Osteoblast (primary cell): ENCODE measurements around the gene PLEKHG7. TPM values are rescaled to one million over a fixed set of nuclear protein-coding genes. Genes with fewer than 3 reads are reported as not detected.

ENCODE experiments used
- DNase-seq: peaks from one replicate; pipeline ENCODE4 v3.0.0; 2011; ENCODE audit warnings: low spot score, mixed read lengths; ENCODE audit not compliant: insufficient read length; ENCODE audit errors: missing footprints
- H2AFZ ChIP-seq: 2 replicates; pipeline ENCODE4 v1.6.0; 2011; ENCODE audit warnings: mild to moderate bottlenecking, low read length
- H3K27ac ChIP-seq: 2 replicates; pipeline ENCODE4 v1.5.1; 2011; ENCODE audit warnings: mild to moderate bottlenecking, low read depth, low read length, moderate library complexity
- H3K27me3 ChIP-seq: 2 replicates; pipeline ENCODE4 v1.6.0; 2012; ENCODE audit warnings: mild to moderate bottlenecking, control low read depth, inconsistent platforms, low read length, moderate library complexity; ENCODE audit not compliant: insufficient read depth
- H3K36me3 ChIP-seq: 2 replicates; pipeline ENCODE4 v1.5.1; 2011; ENCODE audit warnings: mild to moderate bottlenecking, low read length, control low read depth, moderate library complexity; ENCODE audit not compliant: insufficient read depth
- H3K4me1 ChIP-seq: 2 replicates; pipeline ENCODE4 v1.5.1; 2011; ENCODE audit warnings: mild to moderate bottlenecking, low read length, control low read depth, moderate library complexity; ENCODE audit not compliant: insufficient read depth
- H3K4me2 ChIP-seq: 2 replicates; pipeline ENCODE4 v1.6.0; 2011; ENCODE audit warnings: mild to moderate bottlenecking, low read length; ENCODE audit not compliant: insufficient read depth
- H3K4me3 ChIP-seq: fragments of 200-600 bp; sonication (generic); 3 replicates; pipeline ENCODE4 v1.5.1; 2012; ENCODE audit warnings: mild to moderate bottlenecking, low read length, inconsistent platforms; ENCODE audit not compliant: insufficient read depth
- H3K79me2 ChIP-seq: 2 replicates; pipeline ENCODE4 v1.6.0; 2012; ENCODE audit warnings: mild to moderate bottlenecking, low read length, control low read depth, inconsistent platforms; ENCODE audit not compliant: insufficient read depth
- H3K9me3 ChIP-seq: 2 replicates; pipeline ENCODE4 v1.5.1; 2011; ENCODE audit warnings: low read depth, low read length, control low read depth
- H4K20me1 ChIP-seq: 2 replicates; pipeline ENCODE4 v1.6.0; 2012; ENCODE audit warnings: mild to moderate bottlenecking, low read length, control low read depth; ENCODE audit not compliant: insufficient read depth
- CTCF ChIP-seq: IDR thresholded peaks from 2 replicates; pipeline ENCODE4 v1.5.1; 2011; ENCODE audit warnings: mild to moderate bottlenecking, low read depth, low read length, moderate library complexity; ENCODE audit errors: extremely low read depth
- total RNA-seq: library from RNA; depleted of rRNA; stranded (reverse); fragments of >200 nt; gene quantifications from 2 replicates; pipeline ENCODE4 v1.2.3, GENCODE V29; 2012

The PLEKHG7 gene
- total RNA-seq, 1 donor: not detected

GRCh38 chr12:92765871-92766270, 63.1 kb downstream of the PLEKHG7 start:
- Histone ChIP-seq H3K36me3 (no peaks in the 10 kb centered on the region), H3K4me2 (no peak overlapping the region), H3K27me3 (no peaks in the 10 kb centered on the region), H3K79me2 (no peaks in the 10 kb centered on the region), H3K4me3 (no peak overlapping the region), H4K20me1 (no peaks in the 10 kb centered on the region), H3K4me1 (peaks cover 14% of the 10 kb centered on the region), H3K9me3 (no peaks in the 10 kb centered on the region), H2AFZ (no peak overlapping the region), H3K27ac (no peak overlapping the region)
- no peak for DNase-seq
- TF ChIP-seq CTCF: no peak

GRCh38 chr12:92769124-92769901, 66.5 kb downstream of the PLEKHG7 start:
- Histone ChIP-seq H3K9me3 (no peaks in the 10 kb centered on the region), H3K36me3 (no peaks in the 10 kb centered on the region), H3K27ac (no peak overlapping the region), H3K4me3 (no peak overlapping the region), H2AFZ (no peak overlapping the region), H3K4me1 (peaks cover 22% of the 10 kb centered on the region), H3K4me2 (no peak overlapping the region), H3K79me2 (no peaks in the 10 kb centered on the region), H4K20me1 (no peaks in the 10 kb centered on the region), H3K27me3 (no peaks in the 10 kb centered on the region)
- no peak for DNase-seq
- no peak for TF ChIP-seq CTCF

- H3K9me3 ChIP-seq: no peaks in the 10 kb centered on the region
- TF ChIP-seq CTCF: no peak
- H4K20me1 ChIP-seq: no peaks in the 10 kb centered on the region
- H3K4me1 ChIP-seq: peaks cover 22% of the 10 kb centered on the region
- H3K79me2 ChIP-seq: no peaks in the 10 kb centered on the region
- H3K4me3 ChIP-seq: no peak overlapping the region
- H3K27ac ChIP-seq: no peak overlapping the region
- no peaks in the 10 kb centered on the region for H3K36me3 ChIP-seq
- H3K27me3 ChIP-seq: no peaks in the 10 kb centered on the region
- H3K4me2 ChIP-seq: peak overlapping the region; percentile 11
- DNase-seq: no peak
- H2AFZ ChIP-seq: no peak overlapping the region
Observed at GRCh38 chr12:92771001-92771400, 68.2 kb downstream of the PLEKHG7 start.

GRCh38 chr12:92775416-92775815, 72.6 kb downstream of the PLEKHG7 start:
- Histone ChIP-seq H3K4me1 (peaks cover 8% of the 10 kb centered on the region), H3K4me3 (no peak overlapping the region), H3K27me3 (no peaks in the 10 kb centered on the region), H4K20me1 (no peaks in the 10 kb centered on the region), H3K36me3 (peaks cover 25% of the 10 kb centered on the region), H3K79me2 (no peaks in the 10 kb centered on the region), H2AFZ (no peak overlapping the region), H3K9me3 (no peaks in the 10 kb centered on the region), H3K4me2 (no peak overlapping the region), H3K27ac (no peak overlapping the region)
- DNase-seq: no peak
- TF ChIP-seq CTCF: no peak
